NCI-H1436 (cell line): Measurements from ENCODE around the gene ERBB4.
"Not testable (repeated sequence)": the region's sequence is repeated elsewhere in the genome, so short reads cannot be mapped to it uniquely, and the experiment has no call there.

Experiments
- DNase-seq: peaks from one replicate; lab custom pipeline; 2025; lab: John Stamatoyannopoulos, UW

ERBB4 gene

DNA sequence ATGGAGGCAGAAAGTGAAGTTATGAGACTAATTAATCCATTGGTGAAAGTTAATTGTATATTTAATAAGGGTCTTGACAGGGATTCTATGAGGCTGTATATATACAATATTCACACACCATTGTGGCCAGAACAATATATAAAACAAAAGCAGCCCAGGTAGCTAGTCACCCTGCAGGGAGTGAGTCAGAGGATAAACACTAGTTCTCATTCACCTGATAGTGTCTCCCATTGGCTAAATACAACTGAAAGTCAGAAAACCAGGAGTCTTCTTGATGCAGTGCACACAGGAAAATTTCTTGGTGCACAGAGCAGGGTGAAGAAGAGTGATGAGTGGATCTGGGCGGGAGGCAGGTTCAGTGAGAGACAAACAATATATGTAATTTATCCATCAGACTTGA is 465.2 kb downstream of the ERBB4 start:
- DNase-seq, result no peak

DNA sequence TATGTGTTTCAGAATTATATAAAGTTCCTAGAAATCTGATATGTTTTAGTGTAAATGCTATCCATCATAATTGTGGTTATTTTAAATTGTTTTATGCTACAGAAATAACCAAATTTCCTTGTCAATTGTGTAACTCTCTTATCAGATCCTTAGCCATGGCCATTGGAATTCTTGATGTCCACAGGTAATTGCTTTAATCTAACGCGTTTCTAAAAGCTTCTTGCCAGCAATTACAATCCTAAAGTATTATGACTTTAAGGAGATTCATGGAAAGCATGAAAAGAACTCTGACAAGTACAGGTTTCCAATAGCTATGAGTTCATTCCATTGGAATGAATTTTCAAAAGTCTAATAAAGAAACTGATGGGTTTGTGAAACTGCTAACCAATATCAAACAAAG is 472.1 kb downstream of the ERBB4 start:
- DNase-seq, result no peak

DNA sequence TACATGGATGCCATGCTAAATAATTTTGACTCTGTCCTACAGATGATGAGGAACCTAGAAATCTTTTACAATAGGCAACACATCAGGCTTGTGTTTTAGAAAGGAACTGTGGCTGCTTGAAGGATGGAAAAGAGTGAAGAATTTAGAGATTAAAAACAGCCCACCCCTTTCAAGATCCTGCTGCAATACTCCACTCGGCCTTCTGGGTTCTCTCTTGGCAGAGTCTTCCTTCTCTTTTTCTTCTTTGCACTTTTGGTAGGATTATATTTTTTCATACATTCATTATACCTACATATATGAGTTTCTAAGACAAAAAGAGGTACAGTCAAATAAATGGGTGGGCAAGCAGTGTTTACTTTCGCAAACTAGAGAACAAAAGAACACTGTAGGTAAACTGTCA is 474.3 kb downstream of the ERBB4 start:
- DNase-seq, result no peak

DNA sequence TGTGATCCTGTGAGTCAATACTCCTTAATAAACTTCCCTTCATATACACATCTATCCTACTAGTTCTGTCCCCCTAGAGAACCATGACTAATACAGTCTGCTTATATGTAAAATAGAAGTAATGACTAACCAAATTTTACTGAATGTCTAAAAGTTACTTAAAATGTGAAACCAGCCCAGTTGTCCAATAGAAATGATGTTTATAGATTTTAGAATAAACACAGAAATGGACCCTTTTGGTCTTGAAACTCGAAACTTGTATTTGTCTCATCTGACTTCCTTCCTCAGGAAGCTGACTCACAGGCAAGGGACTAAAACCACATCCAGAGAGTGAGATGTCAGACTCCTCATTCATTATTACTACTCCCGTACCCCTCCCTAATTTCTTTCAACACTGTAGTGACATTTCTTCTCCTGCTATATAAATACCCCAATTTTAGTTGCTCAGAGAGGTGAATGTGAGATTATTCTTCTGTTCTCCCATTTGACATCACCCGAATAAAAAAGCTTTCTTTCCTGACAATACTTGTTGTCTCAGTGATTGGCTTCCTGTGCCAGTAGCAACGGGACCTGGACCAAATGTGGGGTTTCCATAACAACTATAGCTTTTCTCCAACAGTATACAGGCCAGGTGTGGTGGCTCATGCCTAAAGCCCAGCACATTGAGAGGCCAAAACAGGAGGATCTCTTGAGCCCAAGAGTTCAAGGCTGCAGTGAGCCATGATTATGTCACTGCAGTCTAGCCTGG is 486.0 kb downstream of the ERBB4 start:
- no peak for DNase-seq

DNA sequence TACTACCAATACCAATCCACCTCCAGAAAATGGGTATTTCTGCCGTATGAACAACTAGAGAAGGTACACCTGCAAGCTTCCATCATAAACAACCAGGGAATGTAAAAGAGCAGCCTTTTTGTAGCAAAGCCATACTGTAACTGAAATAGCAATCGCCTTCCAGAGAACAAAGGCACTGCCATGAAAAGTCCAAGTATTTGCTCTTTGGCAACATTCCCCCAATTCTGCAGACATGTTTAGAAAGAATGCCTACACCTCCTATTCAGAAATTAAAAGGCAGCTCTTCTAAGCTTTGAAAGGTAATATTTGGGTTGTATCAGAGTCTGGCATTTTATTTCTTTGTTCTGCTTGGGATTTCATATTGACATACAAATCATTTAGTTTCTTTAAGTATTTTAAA is 487.7 kb downstream of the ERBB4 start:
- DNase-seq, result no peak

DNA sequence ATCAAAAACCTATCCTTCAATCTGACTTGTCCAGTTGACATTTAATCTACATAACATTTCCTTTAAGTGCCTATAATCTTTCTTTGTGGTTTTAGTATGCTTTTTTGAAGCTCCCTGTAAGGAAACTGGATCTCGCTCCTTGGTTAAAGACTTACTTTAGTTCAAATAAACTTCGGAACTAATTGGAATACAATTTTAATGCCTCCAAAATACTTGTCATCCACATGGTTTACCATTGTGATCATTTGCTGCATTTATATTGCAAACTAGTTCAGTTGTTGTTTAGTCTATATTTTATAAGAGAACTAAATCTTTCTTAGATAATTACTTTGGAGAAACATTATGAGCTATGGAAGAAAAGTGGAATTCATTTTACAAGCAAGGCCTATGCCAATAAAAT is 496.0 kb downstream of the ERBB4 start:
- DNase-seq, result no peak

DNA sequence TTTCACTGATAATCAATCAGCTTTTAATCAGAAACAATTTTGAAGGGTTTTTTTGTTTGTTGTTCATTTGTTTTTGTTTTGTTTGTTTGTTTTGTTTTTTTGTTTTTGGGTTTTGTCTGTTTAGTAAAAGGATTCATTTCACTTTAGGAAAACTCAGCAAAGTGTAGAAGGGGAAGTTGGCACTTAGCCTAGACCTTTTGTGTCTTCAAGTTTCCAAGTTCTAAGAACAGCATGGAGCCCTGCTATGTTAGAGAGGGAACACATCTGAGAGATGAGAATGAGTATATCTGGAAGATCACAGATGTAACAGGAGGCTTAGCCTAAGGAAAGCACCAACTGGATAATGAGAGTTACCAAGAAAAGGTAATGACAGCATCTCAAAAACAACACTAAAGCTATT is 501.5 kb downstream of the ERBB4 start:
- no peak for DNase-seq

DNA sequence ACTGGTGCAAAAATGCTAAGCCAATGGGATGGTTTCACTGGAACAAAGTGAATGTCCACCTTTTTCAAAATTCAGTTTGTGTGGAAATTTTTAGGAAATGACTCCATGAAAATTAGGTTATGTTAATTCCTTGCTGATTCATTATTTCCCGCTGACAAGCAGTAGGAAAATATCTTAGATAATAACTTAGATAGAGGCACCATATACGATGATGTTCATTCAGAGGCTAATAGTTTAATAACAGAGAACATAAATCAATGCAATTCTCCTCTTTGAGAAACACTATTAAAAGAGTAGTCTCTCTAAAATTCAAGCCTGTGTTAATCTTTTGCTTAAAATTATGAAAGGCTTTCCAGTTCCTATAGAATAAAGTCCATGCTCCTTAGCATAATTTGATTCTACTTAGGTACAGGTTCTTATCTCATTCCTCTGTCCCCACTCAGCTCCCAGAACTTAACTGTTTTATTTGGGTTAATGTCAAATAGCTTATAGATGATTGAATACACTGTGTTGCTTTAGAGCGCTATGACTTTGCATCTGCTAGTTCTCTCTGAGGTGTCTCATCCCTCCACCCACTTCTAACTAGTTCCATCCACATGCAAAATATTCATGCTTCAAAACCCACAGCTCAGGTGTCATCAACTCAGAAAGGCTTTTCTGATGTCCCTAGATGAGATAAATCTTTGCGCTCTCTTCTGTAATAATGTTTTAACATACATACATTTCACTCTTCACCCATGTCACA is 503.6 kb downstream of the ERBB4 start:
- no peak for DNase-seq

DNA sequence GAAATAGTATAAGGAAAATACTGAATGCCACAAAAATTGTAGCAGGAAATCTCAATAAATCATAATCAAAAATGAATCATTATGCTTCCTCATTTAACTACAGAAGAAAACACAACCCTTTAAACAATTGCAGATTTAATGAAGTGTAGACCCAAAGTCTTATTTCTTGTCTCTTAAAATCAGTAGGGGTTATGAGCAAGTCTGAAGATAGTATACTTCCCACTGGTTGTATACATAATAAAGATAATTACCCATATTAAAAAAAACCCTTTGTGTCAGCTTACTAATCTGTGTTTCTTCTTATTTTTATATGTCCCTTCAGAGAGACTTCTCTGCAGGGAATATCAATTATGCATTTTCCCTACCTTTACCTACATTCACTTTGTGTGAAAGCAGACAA is 504.7 kb downstream of the ERBB4 start:
- no peak for DNase-seq

DNA sequence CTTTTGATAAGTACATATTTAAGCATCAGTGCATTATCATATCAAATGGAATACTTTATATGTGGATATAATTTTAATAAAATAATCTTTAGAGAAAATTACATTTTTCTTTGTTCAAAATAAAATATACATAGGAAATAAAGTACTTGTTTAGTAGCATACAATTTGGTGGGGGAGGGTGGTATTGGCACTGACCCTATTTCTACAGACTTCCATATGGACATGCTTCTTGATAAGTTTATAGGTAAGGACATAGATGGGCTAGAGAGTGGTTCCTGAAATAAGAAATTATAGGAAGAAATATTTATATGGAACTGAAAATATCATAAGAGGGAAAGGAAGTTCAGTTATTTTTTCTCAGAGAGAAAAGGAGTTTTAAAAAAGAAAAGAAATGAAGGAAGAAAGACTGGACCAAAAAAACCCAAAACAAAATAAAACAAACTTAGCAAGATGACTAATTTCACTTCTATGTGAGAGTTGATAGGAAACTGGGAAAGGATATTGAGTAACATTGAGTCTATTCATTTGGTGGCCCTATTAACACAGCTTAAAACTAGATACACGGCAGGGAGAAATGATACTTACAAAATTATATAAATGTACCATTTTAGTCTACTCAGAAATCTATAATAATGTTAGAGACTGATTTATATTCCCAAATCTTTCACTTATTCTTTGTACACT is 505.9 kb downstream of the ERBB4 start:
- DNase-seq, result no peak

DNA sequence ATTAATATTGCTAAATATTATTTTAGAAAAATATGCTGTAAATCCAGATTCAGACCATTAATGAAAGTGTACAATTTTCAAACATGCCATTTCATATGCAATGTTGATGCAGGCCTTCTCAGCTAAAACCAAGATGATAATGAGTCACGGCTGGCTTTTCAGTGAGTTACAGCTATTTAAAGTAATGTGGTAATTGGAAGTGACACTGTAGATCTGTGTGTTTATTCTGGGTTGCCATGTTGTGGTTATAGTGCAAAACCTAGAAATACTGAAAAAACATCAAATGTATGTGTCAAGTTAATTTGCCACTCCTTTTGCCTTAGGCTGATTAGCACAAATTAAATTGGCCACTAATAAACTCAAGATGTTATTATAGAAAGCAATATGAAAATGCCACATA is 506.6 kb downstream of the ERBB4 start:
- DNase-seq, result no peak

DNA sequence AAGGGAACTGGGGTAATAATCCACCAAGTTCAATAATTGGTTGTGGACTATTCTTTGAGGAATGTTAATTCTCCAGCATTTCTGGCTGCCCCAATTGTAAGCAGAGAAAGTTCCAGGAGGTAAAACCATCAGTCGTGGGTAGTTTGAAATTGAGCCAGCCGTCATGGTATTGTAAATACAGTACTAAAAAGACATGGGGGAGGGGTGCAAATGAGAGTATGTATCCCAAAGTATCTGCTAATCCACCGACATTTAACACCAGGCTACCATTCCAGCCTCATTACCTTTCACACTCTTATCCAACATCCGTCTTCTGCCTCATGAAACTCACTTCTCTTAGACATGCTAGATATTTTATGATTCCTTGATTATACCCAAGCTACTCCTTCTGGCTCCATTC is 507.9 kb downstream of the ERBB4 start:
- DNase-seq, result no peak

DNA sequence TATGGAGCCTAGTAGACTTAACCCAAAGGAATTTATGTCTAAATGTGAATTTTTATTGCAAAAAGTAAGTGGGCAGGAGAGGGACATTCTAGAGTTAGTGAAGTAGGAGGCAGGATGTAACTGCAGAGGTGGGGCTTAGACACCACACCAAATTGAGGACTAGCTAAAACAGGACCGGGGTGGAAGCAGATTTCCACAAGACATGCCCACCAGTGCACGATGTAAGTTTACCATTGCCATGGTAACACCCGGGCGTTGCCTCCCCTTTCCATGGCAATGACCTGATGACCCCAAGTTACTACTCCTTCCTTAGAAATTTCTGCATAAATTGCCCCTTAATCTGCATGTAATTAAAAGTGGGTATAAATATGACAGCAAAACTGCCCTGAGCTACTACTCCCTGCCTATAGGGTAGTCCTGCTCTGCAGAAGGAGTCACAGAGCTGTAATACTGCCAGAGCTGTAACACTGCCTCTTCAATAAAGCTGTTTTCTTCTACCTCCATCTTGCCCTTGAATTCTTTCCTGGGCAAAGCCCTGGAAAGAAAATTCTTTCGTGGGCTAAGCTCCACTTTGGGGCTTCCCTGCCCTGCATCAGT is 509.7 kb downstream of the ERBB4 start:
- no peak for DNase-seq

DNA sequence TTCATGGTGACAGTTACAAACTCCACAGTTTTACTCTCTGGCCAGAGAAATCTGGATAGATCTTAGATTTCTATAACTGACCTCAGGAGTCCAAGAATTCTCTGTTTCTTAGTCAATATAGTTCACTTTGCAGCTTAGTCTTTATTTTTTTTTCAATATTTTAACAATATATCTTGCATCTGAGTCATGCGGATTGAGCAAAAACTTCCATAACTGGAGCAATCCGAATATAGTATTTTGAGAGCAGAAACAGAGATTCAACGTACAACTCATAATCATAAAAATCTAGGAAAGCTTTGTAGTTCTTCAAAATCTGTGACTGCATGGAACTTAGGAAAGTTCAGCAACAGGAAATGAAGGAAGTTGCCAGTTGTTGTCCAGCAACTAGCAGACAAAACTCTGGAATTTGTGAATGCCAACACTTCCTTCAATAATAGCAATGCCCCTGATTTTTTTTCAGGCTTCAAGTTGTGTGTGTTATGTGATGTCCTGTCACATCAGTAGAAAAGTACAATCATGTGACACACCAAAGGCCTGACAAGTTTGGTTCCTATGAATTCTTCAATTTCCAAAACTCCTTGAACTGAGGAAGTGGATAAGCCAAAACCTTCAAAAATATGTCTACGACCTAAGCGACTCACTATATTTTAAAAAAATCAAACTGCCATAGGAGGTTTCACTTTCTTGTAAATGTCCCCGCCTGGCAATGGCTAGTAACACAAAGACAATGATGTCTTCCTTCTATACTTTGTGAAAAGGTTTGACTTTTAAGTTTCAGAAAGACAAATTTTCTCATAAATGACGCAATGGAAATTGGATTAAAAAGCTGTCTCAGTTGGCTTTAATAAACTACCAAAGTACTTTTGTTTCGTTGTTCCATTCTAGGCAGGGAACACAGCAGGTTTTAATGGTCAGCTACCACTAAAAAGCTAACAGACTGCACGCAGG is 510.6 kb downstream of the ERBB4 start:
- DNase-seq, result no peak

DNA sequence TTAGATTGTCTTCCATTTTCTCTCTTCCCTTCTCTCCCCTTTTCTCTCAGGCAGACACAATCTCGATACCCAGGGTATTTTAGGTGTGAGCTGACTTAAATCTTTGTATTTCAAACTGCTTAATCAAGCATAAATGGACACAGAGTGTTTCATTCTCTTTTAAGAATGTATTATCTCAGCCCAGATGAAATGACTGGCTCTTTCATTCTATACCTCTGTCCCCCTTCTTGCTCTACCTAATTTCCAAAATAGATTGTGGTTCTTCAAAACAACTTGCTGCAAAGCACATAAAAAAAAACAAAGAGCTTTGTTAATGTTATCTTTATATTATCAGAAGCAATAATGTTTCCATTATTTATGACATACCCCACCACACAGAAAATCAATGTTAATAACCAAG is 514.6 kb downstream of the ERBB4 start:
- no peak for DNase-seq

DNA sequence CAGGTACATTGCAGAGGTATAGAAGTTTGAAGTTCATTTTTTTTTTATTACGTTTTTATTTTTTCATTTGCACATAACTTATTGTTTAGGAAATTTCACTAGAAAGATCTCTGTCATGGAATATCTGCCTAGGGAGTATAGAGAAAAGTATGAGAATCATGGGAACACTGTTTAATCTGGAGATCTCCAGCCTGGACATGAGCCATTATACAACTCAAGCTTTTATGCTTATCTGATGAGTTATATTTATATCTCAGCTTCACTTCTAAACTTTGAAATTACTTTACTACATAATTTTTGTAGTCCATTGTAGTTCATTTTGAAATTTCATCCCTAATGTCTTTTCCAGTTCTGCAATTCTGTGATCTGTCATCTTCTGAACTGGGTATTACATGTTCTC is 515.6 kb downstream of the ERBB4 start:
- DNase-seq, result no peak

DNA sequence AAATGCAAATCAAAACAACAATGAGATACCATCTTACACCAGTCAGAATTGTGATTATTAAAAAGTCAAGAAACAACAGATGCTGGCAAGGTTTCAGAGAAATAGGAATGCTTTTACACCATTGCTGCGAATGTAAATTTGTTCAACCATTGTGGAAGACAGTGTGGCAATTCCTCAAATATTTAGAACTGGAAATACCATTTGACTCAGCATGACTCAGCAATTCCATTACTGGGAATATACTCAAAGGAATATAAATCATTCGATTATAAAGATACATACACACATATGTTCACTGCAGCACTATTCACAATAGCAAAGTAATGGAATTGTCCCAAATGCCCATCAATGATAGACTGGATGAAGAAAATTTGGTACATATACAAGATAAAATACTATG is 516.7 kb downstream of the ERBB4 start:
- no peak for DNase-seq

DNA sequence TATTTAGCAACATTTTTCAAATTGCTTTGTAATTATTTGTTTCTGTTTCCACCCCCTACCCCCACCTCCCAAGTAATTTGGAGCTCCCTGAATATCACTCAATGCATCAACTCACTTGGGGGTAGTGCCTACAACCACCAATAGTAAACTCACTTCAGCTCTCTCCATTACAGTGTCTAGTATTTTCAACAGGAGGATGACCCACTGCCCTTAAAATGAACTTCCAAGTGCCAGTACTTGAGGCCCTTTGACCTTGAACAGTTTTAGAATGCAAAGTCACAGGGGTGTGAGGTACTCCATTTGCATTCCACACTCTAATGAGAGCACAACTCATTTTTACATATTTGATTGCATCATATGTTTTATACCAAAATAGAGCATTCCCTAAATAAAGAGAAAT is 523.0 kb downstream of the ERBB4 start:
- DNase-seq, result no peak

DNA sequence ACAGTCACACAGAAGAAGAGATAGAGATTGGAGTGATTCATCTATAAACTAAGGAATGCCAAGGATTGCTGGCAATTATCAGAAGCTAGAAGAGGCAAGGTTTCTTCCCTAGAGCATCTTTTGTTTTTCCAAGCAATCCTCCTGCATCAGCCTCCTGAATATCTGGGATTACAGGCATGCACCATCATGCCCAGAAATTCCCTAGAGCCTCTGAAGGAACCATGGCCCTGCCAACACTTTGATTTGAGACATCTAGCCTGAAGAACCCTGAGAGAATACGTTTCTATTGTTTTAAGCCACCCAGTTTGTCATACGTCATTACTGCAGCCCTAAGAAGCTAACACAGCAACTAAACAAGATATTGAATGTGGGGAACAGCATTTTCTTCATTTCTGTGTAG is 525.0 kb downstream of the ERBB4 start:
- no peak for DNase-seq

DNA sequence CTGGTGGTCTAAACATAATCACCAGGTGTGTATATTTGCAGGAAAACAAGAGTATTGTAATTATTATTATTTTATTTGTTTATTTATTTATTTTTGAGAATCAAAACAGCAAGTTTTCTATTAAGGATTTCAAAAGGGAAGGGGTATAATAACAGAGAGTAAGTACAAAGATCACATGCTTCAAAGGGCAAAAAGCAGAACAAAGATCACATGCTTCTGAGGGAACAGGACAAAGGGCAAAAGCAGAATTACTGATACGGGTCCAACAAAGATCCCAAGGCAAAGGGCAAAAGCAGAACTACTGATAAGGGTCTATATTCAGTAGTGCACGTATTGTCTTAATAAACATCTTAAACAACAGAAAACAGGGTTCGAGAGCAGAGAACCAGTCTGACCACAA is 528.3 kb downstream of the ERBB4 start:
- not testable (repeated sequence) for DNase-seq

DNA sequence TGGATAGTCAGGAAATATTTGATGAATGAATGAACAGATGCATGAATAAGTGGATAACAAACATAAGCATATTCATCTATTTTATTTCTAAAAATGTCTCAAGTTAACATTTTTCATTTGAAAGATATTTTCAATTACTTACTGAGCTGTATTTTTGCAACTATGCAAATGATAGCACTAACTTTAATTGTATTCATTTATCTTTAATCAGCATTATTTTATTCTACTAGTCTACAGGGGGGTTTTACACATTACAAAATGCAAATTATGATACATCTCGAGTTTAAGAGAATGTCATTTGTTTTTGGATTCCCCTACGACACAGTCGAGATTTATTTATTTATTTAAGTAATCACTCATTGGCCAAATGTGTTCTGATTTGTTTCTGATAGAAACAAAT is 530.6 kb downstream of the ERBB4 start:
- no peak for DNase-seq
